Measurements from ENCODE around the gene SBDS.
"Not testable (repeated sequence)": the region's sequence is repeated elsewhere in the genome, so short reads cannot be mapped to it uniquely, and the experiment has no call there.

SBDS gene

DNA sequence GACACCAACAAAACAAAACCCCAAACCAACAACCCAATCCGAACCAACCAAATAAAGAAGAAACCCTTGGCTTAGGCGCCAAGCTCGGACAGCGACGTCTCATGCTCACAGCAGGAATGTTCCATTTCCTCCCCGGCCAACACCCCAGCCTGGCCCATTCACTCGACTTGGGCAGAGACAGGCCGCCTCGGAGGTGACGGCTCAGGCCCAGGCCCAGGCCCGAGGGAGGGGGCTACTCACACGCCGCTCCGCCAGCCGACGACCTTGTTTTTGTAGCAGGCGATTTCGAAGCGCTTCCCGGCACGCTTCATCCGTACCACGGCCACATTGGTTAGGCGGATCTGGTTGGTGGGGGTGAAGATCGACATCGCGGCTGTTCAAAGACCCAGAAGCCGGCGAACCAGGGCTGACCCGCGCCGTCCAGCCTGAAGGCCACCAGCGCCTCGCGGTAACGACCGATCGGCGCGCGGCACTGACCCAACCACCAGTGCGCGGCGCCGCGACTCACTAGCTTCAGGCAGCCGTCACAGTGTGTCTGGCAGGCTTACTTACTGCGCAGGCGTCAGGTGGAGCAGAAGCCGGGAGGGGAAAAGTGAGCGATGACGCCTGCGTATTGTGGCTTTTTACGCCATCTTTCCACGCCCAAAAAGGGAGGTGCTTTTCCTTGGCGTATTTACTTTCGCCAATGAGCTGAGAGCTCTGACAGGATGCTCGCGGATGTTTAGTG is at the start of gene SBDS:
Gene SBDS (minus strand): TSS at position 537 of the 727 bp plus-strand sequence. CDS start 169 bp downstream, at position 368.
- peak; percentile 97 for DNase-seq

DNA sequence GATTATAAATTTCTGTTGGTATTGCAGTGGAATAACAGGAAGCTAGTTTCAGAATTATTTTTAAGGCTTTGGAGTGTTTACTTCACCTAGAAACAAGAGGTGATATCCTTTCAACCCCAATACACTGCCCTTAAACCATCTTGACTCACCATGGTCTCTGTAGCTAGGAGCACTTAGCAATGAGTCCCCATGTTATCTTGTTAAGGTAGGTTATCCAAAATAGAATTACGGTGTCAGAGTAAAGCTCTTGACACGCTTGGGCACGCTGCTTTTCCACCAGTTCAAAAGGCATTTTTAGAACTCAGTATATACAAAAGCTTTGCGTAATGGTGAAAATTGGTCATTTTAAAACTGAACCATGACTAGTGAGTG is 48.2 kb upstream of the SBDS start:
- not testable (repeated sequence) for DNase-seq

DNA sequence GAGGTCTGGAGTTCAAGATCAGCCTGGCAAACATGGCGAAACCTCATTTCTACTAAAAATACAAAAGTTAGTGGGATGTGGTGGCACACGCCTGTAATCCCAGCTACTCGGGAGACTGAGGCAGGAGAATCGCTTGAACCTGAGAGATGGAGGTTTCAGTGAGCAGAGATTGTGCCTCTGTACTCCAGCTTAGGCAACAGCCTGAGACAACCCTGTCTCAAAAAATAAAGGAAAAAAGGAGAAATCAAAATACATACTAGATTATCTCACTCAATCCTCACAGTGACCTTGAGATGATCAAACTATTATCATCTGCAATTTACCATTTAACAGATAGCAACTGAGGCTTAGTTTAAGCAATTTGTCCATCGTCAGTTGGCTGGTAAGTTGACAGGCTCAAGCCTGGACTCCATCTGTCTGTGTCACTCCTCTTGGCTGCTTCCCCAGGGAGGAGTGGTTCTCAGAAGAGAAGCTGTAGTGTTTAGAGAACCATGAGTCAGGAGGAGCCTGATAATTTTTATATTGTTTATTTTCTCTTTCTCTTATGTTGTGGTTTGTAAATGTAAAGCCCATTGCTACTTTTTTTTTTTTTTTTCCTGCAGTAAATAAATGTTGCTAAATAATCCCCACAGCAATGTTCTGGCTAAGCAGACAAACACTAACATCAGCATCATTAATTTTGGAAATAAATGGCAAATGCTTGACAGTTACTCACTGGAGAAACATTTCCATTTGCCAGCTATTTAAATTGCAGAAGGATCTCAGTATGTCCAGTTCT is 47.6 kb upstream of the SBDS start:
- DNase-seq: peak; percentile 51

DNA sequence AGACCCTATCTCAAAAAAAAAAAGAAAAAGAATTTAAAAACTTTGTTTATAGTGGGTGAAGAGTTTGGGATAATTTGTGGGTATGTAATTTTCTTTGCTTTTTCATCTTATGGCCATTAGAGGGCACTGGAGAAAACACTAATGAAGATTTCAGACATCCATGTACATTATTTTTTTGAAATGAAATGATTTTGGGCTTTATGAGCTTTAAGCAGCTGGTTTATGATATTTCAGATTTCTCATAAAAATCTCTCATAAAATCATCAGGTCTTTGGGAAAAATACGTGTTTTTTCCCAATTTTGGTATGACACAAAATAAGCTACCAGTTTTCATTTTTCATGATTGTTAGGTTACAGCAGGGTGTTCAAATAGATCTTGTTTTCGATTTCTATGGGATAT is 45.4 kb upstream of the SBDS start:
- DNase-seq: not testable (repeated sequence)

DNA sequence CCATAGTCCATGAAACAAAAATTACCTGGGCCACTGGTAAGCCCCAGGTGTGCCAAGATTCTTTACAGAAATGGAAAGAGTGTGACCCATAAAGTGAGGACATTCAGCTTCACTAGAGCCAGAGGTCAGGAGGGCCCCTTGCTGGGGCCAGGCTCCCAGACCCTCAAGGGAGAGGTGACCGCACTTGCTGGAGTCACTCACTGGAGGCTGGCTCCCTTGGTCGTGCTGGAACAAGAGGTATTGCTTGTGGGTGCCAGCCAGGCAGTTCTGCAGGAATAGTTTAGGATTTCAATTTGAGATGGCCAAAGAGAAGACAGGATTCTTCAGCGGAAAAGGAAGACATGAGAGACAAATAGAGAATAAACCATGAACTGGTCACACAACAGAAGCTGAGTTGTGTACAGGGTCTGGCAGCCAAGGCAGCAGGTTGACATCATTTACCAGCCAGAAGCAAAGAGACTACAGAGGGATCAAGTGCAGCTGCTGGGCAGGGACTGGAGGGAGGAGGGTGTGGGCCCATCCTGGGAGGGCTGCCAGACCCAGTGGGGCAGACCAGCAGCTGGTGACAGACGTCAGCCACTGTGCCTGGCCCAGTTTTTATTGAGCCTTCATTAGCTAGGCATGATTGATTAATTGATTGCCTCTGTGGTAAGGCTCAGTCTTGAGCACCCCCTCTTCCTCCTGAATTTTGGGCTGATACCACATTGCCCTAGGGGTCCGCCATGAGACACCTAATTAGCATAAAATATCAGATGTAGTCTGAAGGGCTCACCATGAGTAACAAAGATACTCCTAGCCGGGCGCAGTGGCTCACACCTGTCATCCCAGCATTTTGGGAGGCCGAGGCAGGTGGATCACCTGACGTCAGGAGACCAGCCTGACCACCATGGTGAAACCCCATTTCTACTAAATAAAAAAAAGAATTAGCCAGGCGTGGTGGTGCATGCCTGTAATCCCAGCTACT is 41.3 kb upstream of the SBDS start:
- DNase-seq: peak; percentile 67

DNA sequence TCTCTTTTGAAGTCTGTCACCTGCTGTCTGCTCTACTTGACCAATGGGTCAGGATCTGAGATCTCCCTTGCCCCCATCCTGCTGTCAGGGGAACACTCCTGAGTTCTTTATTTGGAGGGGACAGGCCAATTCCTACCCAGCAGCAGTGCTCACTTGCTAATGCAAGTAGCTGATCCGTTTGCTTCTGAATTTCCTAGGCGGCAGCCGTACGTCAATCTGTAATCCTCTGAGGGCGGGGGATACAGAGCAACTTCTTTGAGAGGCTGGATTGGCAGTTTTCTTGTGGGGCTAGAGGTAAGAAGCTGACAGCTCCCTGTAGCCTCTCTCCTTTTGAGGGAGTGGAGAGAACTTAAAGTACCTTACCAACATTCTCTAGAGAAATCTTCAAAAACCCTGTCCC is 37.9 kb upstream of the SBDS start:
- DNase-seq: no peak

DNA sequence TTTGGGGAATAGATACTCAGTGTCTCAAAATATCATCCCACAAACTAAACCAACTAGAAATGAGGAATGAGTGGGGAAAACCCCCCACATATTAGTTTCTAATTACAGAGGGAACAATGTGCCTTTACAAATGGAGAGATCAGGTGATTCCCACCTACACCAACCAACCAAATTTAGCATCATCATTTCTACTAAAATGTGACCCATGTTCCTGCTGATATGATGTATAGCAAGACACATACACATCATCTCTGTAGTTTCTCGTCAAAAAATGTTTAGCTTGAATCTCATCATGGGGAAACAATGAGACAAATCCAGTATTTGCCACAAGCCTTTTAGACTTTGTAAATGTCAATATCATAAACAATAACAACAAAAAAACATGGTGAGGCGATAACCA is 36.3 kb upstream of the SBDS start:
- not testable (repeated sequence) for DNase-seq

DNA sequence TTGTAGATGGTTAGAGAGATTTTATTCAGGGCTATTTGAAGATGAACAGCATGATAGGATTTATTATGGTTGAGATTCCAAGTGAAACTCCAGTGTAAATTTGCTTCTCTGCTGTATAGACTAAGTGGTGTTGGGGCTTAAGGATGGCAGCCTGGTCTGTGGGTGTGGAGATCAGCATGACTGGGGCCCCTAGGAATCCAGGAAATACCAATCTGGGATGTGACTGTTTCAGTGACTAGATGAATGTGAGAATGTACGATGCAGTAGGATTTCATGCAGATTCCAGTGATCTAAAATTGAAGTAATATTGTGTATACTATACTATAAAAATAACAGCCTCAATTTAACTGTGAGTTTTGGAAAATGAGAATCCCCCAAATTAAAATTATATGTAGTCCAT is 30.1 kb upstream of the SBDS start:
- not testable (repeated sequence) for DNase-seq

DNA sequence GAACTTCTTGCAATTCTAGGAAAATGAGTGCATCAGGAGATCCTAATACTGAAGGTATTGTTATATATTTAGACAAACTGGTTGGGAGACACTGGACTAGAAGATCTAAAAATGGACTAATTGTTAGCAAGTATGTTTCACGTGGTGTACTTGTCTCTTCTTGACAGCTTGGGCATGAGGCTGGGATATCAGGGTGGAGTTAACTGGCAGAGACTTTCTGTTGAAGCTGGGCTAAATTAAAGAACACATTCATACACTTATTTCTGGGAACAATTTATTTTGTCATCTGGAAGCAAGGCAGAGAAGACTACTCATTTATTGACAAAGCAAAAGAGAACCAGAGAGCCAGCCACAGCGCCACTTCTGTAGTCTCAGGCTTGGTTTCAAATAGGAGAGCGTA is 27.1 kb upstream of the SBDS start:
- DNase-seq: no peak

DNA sequence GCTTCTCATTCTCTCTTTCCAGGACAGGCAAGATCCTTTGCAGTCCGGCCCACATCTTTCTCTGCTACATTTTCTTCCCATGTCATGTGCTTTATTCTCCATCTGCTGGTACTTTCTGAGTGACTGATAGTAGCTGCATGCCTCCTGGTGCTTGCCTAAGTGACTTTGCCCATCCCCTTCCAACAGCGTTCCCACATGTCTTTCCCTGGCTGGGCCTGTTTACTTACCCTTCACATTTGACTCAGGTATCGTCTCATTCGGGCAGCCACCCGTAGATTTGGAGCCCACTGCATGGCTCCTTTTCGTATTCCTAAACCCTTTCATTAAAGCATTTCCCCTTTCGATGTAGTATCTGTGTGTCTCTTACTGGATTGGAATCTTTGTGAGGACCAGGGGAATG is 25.9 kb upstream of the SBDS start:
- peak; percentile 54 for DNase-seq

DNA sequence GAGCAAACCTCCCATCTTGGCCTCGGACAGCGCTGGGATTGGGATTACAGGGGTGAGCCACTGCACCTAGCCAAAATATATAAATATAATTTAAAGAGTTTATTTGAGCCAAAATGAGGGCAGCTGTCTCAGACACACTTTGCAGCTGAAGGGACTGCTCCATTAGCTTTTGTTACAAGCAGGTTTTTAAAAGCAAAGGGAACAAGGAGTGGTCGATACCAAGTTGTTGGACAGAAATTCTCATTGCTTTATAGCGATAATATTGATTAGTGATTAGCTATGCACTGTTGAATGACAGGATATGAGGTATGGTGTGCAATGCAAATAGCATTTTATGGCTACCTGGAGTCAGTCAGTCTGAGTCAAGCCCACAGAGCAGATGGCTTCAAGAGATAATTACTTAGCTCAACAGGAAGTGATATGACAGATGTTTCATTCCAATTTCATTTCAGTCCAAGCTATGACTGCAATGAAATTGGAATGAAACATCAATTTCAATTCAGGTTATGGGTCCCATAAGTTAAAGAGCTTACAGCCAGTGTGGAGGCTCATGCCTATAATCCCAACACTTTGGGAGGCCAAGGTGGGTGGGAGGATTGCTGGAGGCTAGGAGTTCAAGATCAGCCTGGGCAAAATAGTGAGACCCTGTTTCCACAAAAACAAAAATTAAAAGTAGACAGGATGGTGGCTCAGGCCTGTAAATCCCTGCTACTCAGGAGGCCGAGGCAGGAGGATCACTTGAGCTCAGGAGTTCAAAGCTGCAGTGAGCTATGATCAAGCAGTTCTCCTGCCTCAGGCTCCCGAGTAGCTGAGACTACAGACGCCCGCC is 24.4 kb upstream of the SBDS start:
- DNase-seq: peak; percentile 80

DNA sequence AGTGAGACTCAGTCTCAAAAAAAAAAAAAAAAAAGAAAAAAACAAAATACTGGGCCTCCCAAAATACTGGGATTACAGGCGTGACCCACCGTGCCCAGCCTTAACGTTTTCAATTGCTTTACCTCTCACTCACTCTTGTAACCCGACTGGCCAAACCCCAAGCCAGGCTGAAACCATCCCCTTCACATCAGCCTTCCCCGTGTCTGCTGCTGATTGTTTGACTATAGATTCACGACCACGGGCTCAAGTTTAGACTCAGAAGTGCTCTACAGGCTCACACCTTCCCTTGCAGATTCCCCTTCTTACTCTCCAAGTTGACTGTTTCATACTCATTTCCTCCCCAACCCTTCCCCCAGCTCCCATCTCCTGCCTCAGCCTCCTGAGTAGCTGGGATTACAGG is 23.6 kb upstream of the SBDS start:
- DNase-seq: no peak

DNA sequence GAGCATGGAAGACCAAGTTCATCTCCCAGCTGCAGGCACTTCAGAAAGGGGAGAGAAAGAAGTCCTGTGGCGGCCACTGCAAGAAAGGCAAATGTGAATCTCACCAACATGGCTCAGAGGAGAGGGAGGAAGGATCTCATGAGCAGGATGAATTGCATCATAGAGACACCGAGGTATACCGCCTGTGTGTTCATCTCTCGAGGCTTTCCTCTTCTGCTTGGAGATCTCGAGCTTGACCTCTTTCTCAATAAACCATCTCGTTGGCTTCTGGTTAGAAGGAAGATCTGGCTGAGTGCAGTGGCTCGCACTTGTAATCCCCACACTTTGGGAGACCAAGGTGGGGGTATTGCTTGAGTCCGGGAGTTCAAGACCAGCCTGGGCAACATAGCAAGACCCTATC is 22.6 kb upstream of the SBDS start:
- DNase-seq: not testable (repeated sequence)

DNA sequence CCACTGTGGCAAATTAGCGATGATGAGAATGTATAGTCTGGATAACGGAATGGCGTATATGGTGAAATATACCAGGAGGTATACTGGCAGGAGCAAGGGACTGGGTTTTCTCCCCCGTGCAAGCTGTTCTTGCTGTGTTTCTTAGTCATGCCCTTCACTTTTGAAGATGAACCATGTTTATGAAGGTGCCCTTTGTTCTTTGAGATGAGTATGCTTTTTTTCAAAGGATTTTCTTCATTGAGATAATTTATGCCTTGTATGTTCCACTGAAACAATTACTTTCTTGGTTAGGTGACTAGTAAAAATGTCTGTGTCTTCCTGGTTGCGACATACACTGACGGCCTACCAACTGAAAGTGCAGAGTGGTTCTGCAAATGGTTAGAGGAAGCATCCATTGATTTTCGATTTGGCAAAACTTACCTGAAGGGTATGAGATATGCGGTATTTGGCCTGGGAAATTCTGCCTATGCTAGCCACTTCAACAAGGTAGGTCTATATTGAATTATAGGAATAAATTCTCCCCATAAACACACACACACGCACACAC is 18.8 kb upstream of the SBDS start:
- not testable (repeated sequence) for DNase-seq

DNA sequence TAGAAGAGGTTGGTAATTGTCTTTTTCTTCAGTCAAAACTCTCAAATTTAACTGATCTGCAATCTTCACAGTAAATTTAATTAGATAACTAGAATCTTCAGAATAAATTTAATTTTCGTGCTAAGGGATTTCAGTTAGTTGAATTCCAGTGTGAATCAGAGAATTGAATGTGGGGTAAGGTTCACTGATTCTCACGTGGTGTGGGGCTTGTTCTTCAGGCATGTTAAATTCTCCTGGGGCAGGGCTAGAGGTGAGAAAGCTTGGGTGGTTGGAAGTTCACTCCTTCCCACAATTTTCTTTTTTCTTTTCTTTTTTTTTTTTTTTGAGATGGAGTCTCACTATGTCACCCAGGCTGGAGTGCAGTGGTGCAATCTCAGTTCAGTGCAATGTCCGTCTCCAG is 14.3 kb upstream of the SBDS start:
- not testable (repeated sequence) for DNase-seq

DNA sequence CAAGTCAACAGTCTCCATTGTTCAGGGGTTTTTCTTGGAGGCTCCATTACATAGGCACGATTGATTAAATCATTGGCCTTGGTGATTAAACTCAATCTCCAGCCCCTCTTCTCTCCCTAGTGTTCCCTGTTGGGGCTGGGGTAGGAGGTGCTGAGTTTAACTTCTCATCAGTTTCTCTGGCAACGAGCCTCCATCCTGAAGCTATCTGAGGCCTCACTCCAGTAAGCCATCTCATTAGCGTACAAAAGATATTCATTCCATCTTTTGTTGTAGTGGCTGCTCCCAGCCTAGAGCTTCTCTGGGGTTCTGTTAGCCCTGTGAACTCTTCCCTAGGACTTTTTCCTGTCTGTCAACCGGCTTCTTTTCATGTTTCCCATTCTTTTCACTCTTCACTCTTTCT is 12.9 kb upstream of the SBDS start:
- no peak for DNase-seq

DNA sequence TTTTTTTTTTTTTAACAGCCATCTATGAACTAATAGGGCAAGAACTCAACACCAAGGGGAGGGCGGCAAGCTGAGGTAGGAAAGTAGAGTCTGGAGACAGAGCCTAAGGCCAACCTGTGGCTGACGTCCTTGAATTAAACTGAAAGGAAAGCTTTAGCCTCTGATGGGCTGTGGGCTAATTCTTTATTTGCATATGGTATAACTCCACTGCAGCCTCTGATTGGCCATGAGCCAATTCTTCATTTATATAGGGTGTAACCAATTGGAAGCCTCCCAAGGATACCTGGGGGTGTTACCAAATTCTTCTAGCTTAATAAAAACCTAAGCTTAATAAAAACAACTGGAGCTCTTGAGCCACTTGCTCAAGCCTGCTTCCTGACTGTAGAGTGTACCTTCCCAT is 11.6 kb upstream of the SBDS start:
- no peak for DNase-seq

DNA sequence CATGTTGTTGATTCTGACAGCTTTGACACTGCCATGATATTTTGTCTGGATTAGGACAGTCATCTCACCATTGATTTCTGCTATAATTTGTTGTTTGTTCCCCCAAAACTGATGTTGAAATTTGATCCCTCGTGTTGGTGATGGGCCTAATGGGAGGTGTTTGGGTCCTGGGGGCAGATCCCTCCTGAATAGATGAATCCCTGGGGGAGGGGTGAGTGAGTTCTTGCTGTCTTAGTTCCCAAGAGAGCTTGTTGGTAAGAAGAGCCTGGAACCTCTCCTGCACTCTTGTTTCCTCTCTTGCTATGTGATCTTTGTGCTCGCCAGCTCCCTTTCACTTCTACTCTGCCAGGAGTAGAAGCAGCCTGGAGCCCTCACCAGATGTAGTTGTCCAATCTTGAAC is 8.8 kb upstream of the SBDS start:
- not testable (repeated sequence) for DNase-seq

DNA sequence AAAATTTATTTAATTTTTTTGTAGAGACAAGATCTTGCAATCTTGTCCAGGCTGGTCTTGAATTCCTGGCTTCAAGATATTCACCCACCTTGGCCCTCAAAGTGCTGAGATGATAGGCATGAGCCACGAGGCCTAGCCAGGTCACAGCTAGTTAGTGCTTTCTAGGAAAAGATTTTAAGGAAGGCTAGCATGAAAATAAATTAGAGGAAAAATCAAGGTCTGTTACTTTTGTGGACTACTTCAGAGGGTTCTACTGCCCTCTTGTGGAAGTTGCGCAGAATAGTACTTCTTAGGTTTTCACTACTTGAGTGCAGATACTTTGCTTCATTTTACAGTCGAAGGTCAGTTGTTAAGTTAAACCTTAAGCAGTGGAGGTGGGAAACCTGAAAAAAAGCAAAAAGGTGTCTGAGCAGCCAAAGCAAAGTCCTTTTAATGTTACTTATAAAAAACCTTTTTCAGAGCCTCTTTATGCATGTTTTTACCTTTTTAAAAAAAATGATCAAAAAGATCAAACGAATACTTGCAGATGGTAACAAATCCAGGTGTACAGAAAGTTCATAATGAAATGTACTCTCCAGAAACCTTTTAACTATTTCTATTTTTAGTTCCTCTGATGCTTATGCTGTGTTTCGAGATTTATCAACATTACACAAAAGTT is 5.3 kb upstream of the SBDS start:
- peak; percentile 25 for DNase-seq

DNA sequence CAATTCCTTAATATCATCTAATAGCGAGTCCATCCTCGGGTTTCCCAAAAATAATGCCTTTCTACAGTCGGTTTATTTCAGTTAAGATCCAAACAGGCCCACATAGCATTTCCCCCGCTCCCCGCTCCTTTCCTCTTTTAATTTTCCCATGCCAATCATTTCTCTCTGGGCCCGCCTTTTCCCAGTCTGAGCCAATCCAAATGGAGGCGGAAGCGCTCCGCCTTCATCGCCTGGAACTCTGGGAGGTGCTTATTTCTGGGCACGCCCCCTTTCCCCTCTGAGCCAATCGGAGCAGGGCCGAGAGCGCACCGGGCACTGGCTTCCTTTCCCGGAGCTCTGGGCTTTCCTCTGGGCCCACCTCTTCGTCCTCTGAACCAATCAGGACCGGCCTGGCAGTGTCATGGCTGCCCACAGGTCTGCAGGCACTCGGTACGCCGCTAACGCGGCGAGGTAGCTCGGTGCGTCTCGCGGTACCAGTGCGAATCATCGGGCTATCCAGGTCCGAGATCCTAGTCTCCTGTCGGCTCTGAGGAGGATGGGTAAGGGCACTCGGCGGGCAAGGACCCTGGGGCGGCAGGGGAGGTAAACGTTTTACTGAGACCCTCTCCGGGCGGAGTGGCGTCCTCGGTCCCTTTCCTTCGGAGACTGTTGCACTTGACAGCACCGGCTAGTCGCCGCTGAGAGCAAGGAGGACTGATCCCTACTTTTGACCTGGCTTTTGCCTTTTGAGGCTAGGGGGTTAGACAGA is 1.2 kb upstream of the SBDS start, which contains the start of gene TYW1:
Gene TYW1 (plus strand): TSS at position 390 of the 748 bp plus-strand sequence. CDS start 146 bp downstream, at position 536.
- DNase-seq: peak; percentile 97

DNA sequence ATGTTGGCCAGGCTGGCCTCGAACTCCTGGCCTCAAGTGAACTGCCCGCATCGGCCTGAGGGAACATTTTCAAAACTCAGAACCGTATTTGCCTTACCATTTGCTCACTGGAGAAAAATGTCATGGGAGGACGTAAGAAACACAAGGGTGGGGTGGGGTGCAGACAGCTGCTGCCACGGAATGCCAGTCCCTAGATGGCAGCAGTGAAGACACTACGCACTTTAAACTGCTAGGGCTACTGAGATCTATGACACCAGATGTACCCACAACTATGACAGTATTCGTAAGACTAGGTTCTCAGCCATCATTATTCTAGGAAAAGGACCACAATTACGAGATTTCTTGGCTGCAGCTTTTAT is 716 bp downstream of the SBDS start:
- DNase-seq: peak; percentile 68
